HG03439 (cell line): ENCODE results near the gene AAR2.

Experiments used
- ATAC-seq: cut with Tn5 transposase; IDR thresholded peaks from one replicate; pipeline ENCODE4 v1.9.1; 2021; ENCODE audit warnings: mild to moderate bottlenecking, moderate library complexity; ENCODE audit not compliant: unreplicated experiment

The AAR2 gene

DNA sequence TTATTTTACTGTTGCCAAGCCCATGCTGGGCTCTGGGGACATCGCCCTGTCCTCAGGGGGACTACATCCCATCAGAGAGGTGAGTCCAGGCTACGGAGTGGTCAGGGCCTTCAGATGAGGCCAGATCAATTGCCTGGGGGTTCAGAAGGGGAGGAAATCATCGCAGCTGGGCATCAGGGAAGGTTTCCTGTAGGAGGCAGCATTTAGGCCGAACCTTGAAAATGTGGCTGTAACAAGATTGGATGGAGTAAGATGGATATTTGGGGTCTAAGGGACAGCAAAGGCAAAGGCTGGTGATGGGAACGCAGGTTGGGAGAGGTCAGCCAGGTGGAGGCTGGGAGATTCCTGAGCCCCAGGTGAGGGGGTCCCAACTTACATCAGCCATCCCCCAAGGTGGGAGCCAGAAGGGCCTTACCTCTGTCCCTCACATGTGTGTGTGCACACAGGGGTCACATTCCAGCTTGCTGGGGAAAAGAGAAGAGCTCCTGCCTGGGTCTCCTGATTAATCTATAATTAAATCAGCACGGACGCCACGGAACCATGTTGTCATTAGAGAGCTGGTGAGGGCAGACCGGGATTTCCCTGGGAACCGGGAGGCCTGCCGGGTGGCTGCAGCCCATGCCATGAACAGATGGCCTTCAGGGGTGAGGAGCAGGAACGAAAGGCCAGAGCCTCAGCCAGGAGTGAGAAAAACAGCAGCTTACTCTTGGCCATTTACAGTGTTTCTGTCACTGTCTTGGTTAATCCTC is 39.3 kb downstream of the AAR2 start:
- no peak for ATAC-seq

DNA sequence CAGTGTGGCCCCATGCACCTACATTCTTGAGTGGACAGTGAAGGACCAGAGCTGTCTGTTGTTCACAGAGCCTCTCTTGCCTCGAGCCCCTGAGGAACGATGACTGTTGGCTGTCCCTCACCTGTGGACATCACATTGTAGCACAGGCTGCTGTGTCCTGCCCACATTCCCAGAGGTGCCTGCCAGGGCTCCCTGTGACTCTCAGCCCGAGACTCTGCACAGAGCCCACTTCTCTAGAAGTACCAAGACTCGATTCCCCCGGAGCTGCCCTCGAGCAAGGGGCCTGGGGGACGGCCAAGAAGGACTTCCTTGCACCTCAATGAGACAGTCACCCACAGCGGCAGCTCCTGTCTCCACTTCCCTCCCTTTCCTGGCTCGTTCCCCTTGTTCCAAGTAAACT is 41.3 kb downstream of the AAR2 start:
- ATAC-seq = no peak

DNA sequence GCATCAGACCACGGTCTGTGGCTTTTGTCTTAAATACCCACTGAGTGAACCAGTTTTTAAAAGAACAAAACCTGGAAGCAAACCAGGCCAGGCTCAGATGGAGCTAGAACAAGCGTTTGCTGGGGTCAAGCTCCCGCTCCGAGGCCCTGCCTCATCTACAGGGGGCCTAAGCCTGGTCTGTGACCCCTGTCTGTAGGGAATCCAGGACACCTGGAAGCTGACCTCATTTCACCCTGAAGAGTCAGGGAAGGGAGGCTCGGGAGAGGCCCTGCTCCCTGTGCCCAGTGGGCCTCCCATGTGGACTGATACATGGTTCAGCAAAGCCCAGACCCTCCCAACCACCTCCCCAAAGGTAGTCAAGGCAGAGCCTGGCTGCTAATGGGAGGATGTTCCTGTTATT is 43.1 kb downstream of the AAR2 start:
- ATAC-seq = no peak

DNA sequence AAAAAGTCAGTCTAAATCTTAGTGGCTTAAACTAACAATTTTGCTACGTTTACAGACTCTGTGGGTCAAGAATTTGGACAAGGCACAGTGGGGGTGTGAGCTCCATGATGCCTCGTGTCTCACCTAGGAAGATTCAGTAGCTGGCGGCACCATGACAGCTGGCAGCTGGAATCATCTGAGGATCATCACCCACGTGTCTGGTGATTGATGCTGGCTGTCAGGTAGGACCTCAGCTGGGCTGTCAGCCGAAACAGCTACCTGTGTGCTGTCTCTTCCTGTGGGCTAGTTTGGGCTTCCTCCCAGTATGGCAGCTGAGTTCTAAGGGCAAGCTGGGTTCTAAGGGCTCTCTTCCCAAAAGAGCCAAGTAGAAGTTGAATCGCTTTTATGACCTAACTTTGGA is 43.5 kb downstream of the AAR2 start:
- ATAC-seq = no peak

GRCh38 chr20:36281785-36282380 is 45.6 kb downstream of the AAR2 start:
- no peak for ATAC-seq

GRCh38 chr20:36284751-36285150 is 48.5 kb downstream of the AAR2 start:
- ATAC-seq = no peak

GRCh38 chr20:36285746-36286447 is 49.6 kb downstream of the AAR2 start:
- no peak for ATAC-seq

- ATAC-seq = no peak
These were observed 61.4 kb downstream of the AAR2 start for GRCh38 chr20:36297656-36298055.

- no peak for ATAC-seq
These were observed 61.8 kb downstream of the AAR2 start for GRCh38 chr20:36298061-36298460.

DNA sequence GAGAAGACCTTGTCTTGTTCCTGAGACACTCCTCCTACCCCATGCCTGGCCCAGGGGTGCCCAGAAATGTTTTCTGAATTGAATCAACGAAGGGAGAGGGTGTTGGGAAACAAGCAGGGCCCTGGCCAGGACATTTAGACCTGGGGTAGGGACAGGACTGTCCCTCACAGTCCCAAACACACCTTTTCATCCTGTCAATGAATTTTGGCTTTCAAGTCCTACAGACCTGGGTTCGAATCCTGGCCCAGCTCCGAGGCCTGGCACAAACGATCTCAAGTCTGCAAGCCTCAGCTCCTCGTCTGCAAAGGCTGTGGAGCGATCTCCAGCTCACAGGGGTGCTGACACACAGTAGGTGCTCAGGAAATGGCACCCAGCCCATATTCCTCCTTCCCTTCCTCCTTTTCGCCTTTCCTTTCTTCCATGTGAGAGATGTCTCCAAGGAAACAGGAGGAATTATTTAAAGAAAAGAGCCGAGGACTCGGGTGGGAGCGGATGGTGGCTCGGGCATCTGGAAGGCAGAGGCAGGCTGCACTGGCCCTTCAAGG is 62.6 kb downstream of the AAR2 start:
- ATAC-seq = no peak

- ATAC-seq = no peak
These were observed 63.2 kb downstream of the AAR2 start for GRCh38 chr20:36299459-36299858.

DNA sequence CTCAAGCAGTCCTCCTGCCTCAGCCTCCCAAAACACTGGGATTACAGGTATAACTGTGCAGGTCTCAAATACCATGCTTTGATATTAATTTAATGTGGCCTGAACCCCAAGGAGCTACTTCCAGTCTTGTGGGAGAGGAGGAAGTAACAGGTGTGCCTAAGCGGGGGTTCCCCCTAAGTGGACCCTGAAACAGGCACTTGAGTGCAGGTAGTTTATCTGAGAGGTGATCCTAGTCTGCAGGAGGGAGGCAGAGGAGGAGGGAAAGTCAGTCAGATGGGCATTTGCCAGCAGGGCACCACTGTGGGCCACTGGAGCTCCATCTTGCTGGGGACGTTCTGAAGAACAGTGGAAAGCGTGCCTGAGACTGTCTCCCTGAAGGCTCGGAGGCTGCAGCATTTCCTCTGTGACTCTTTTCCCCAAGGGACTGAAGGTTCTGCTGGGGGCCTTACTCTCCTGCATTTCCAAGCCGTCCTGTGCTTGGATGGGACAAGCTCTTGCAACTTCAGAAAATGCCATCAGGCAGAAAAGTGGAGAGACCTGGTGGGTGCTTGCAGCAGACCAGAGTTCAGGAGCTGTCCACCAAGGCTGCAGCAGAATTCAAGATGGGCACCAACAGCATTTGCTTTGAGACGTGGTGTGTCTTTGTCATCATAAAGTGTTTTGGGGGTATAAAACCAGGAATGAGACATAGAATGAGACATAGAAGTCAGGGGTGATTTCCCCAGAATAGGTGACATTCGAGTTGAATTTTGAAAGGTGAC is 65.3 kb downstream of the AAR2 start:
- ATAC-seq = no peak

DNA sequence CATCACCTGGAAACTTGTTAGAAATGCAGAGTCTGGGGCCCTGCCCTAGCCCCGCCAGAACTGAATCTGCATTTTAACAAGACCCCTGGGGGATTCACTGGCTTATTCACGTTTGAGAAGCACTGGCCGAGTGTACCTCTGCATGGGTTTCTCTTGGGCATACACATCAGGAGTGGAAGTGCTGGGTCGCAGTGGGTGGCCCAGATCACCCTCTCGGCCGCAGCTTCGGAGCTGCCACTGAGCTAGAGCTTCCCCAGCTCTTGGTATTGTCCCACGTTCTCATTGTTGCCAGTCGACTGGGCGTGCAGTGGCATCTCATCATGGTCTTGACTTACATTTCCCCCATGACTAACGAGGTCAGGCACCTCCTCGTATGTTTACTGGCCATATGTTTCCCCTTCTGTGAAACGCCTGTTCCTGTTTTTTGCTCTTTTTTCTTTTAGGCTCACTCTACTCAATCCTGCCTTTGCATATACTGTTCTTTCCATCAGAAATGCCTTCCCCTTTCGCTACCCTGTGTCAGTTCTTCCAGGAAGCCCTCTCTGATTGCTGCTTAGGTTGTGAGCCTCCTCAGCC is 66.8 kb downstream of the AAR2 start:
- ATAC-seq = no peak

DNA sequence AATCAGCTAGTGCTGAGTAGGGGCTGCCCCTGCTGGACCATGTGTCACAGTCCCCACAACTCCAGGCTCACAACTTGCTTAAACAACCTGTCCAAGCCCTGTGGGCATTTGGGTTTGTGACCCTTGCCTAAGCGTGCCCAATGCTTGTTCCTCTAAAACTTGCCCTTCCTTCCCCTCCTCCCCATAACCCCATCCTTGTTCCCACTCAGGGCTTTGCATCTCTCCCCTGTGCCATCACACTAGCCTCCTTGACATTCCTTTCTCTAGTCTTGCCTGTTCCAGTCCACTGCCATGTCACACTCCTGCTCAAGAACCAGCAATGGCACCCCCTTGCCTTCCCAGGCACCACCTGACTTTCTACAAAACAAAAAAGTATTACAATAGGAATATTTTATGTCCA is 67.6 kb downstream of the AAR2 start:
- no peak for ATAC-seq

GRCh38 chr20:36304786-36305495 is 68.7 kb downstream of the AAR2 start:
- ATAC-seq = no peak

- ATAC-seq = no peak
These were observed 69.6 kb downstream of the AAR2 start, which contains the start of gene DLGAP4 for GRCh38 chr20:36305602-36306551. Gene DLGAP4 (plus strand): TSS chr20:36306339. CDS start chr20:36431718, 125,379 bp downstream.
